Motor neuron (in vitro differentiated cells): ENCODE measurements around the gene KLHL29. TPM values are rescaled to one million over a fixed set of nuclear protein-coding genes. Genes with fewer than 3 reads are reported as not detected.

Experiments used
- ATAC-seq, 8 experiments: fragments of 200-7000 bp; cut with Tn5 transposase; replicated peaks in 6 of 8; 2 replicates each; pipeline ENCODE4 v1.8.0; 2021; ENCODE audit warnings: mild to moderate bottlenecking in 8 of 8, moderate library complexity in 8 of 8
- H3K27ac ChIP-seq, 2 donors: fragments of 250-450 bp; sonication (Bioruptor Pico); 2 replicates each; pipeline ENCODE4 v1.9.0; 2021; ENCODE audit warnings: antibody characterized with exemption in 2 of 2, mild to moderate bottlenecking in 2 of 2, moderate library complexity in 1 of 2
- H3K4me1 ChIP-seq, 2 donors: fragments of 250-450 bp; sonication (Bioruptor Pico); replicated peaks in 1 of 2; 2 replicates each; pipeline ENCODE4 v1.6.1; 2021; ENCODE audit warnings: antibody characterized with exemption in 2 of 2, mild to moderate bottlenecking in 2 of 2, moderate library complexity in 1 of 2
- H3K4me3 ChIP-seq, 5 donors: fragments of 250-450 bp; sonication (Bioruptor Pico); 2 replicates each; pipeline ENCODE4 v1.9.0; 2021; ENCODE audit warnings: antibody characterized with exemption in 5 of 5, mild to moderate bottlenecking in 5 of 5, moderate library complexity in 4 of 5
- WGBS, 10 experiments: fragments of 450-650 bp; shearing (Covaris generic); methylation state at CpG; one replicate each; pipeline ENCODE4 v1.0.0; 2022; 5-methylcytosine and 5-hydroxymethylcytosine counted together
- in situ Hi-C, 9 experiments: fragments of 400-800 bp; cut with MboI; loops; one replicate each; pipeline ENCODE4 v1.15.0; 2021; ENCODE audit warnings: low sequenced_read_pairs in 9 of 9, low pct_unique_long_range_greater_than_20kb in 2 of 9; ENCODE audit not compliant: unreplicated experiment in 9 of 9
- total RNA-seq, 8 experiments: library from RNA; unstranded; fragments of 300-600 nt; gene quantifications; 2 replicates each; pipeline versions ENCODE4 v1.2.3 to v1.2.4, GENCODE V29; 2022

The KLHL29 gene
- total RNA-seq, 8 experiments from 2014 or later, result 4.1 to 58.7 (median 5.4) TPM

- no peak for ATAC-seq
- H3K27ac ChIP-seq, result no peak overlapping the region
- WGBS, 10 experiments, result 72 to 100% (median 83%) methylated on average over 1 to 2 of the region's 2 CpGs; no CpG with 5 or more reads in 5 of the 10 experiments
- in situ Hi-C loops, result no loop called here
- H3K4me1 ChIP-seq, result peaks cover 27 to 37% of the 10 kb centered on the region in 2 donors
- no peak overlapping the region for H3K4me3 ChIP-seq
These were observed 149.8 kb downstream of the KLHL29 start for GRCh38 chr2:23534771-23535170.

- ATAC-seq, result no peak
- H3K4me3 ChIP-seq, result no peak overlapping the region
- no peak overlapping the region for H3K27ac ChIP-seq
- in situ Hi-C loops, result no loop called here
- H3K4me1 ChIP-seq, result peaks cover 23 to 29% of the 10 kb centered on the region in 2 donors
- WGBS, 10 experiments, result 57 to 92% (median 83%) methylated on average over 1 to 7 of the region's 13 CpGs; no CpG with 5 or more reads in 4 of the 10 experiments
These were observed 151.3 kb downstream of the KLHL29 start for GRCh38 chr2:23536326-23536725.

- no peak for ATAC-seq
- no peak overlapping the region for H3K4me3 ChIP-seq
- H3K4me1 ChIP-seq, result peaks cover 30 to 32% of the 10 kb centered on the region in 2 donors
- no peak overlapping the region for H3K27ac ChIP-seq
- in situ Hi-C loops, result no loop called here
- 55 to 100% (median 95%) methylated on average over 1 to 5 of the region's 5 CpGs for WGBS, 10 experiments
These were observed 153.0 kb downstream of the KLHL29 start for GRCh38 chr2:23537991-23538390.

- H3K27ac ChIP-seq, result no peak overlapping the region
- 76 to 100% (median 88%) methylated on average over 1 to 2 of the region's 2 CpGs; no CpG with 5 or more reads in 3 of the 10 experiments for WGBS, 10 experiments
- no peak overlapping the region for H3K4me3 ChIP-seq
- in situ Hi-C loops, result no loop called here
- no peak for ATAC-seq
- H3K4me1 ChIP-seq, result peaks cover 30 to 32% of the 10 kb centered on the region in 2 donors
These were observed 153.6 kb downstream of the KLHL29 start for GRCh38 chr2:23538566-23538965.

DNA sequence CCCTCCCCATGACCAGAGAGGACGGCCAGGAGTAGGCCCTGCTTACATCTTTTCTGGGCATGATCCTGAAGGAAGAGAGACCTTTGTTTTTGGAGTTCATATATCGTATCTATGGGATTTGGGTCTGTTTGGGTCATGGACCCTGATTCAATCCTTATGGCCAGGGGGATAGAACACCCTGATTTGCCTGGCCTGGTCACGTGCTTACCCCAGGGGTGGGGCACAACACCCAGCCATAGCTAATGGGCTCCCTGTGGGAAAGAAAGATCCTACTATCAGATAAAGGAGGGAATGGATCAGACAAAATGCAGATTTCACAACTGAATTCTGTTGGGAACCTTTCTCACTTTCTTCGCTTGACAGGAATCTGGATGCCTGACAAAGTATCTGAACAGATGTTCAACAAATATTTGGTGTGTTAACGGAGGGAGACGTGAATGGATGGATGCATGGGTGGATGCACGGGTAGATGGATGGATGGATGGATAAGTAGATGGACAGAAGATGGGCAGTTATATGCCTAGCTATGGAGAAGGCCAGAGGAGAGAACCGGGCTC lies 155.9 kb downstream of the KLHL29 start:
- in situ Hi-C loops, result no loop called here
- peaks cover 38 to 41% of the 10 kb centered on the region in 2 donors for H3K4me1 ChIP-seq
- WGBS, 10 experiments, result 73 to 100% (median 92%) methylated on average over 1 to 7 of the region's 8 CpGs; no CpG with 5 or more reads in 1 of the 10 experiments
- no peak overlapping the region for H3K4me3 ChIP-seq
- no peak for ATAC-seq
- H3K27ac ChIP-seq, result peak overlapping the region; percentile 61 to 64

- Histone ChIP-seq H3K27ac (peak overlapping the region; percentile 61 to 64), H3K4me1 (peaks cover 40 to 44% of the 10 kb centered on the region in 2 donors), H3K4me3 (no peak overlapping the region)
- peak; percentile 50 to 91 (median 72) for ATAC-seq
- WGBS, 10 experiments, result 12 to 89% (median 22%) methylated on average over 1 to 6 of the region's 7 CpGs; no CpG with 5 or more reads in 1 of the 10 experiments
- in situ Hi-C loops, result no loop called here
These were observed 156.7 kb downstream of the KLHL29 start for GRCh38 chr2:23541503-23542229.

DNA sequence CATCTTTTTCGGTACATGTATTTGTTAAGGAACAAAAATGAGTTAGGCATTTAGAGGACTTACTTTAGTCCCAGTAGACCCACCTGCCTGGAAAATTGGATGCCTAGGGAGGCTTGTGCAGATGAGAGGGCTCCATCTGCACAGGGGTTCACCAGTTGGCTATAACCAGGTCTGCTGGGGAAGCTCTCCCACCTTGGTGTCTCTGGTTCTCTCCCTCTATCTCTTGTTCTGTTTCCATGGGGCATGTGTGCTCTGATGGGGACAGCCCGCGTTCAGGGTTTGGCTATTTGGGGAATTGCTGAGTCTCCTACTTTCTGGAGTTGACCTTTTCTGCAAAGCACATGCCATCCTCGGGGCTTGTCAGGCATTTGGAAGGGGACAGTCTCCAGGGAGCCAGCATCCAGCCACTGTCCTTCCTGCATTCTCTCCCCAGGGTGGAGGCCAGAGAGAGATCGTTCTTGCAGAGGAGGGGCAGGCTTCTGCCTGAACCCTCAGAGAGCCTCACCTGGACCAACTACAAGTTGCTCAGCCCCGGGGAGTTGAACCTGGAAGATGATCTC lies 157.3 kb downstream of the KLHL29 start:
- Histone ChIP-seq H3K4me3 (no peak overlapping the region), H3K27ac (no peak overlapping the region), H3K4me1 (peaks cover 40 to 44% of the 10 kb centered on the region in 2 donors)
- 62 to 90% (median 79%) methylated on average over 1 to 6 of the region's 6 CpGs; no CpG with 5 or more reads in 2 of the 10 experiments for WGBS, 10 experiments
- in situ Hi-C loops, result no loop called here
- no peak for ATAC-seq

DNA sequence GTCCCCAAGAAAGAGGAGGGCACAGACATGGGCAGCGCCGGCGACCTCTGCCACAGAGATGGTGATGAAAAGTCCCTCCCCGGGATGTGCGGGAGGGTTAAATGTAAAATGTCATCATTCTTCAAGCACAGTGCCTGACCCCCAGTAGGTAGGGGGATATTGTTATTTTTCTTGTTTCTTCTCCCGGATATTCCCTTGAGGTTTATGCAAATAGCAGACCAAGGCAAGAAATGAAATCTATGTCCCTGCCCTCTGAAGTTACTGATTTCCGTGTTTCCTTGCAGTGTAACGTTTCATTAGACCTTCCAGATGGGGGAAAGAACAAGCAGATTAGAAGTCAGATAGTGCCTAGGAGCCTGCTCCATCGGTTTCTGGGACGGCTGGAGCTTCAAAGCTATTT lies 158.3 kb downstream of the KLHL29 start:
- ATAC-seq, result no peak
- H3K27ac ChIP-seq, result peak overlapping the region; percentile 83 to 87
- H3K4me3 ChIP-seq, result no peak overlapping the region
- in situ Hi-C loops, result no loop called here
- 42 to 100% (median 68%) methylated on average over 1 to 7 of the region's 10 CpGs; no CpG with 5 or more reads in 5 of the 10 experiments for WGBS, 10 experiments
- peaks cover 40 to 44% of the 10 kb centered on the region in 2 donors for H3K4me1 ChIP-seq

DNA sequence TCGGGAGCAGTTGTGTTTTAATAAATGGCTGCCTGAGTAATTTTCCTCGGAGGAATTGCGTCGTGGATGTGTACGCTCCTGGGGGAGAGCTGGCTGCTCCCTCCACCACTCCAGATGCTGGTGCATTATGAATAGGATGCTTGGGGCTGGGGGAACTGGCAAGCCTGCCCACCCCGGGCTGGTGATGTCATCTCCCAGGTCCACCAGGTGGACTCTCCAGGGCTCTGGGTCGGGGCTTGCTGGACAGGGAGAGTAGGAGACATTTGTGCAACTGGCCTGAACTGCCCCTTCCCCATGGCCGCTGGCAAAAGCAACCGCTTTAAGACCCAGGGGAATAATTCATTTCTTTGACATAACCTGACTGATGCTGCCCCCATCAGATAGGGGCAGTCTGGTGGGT lies 158.7 kb downstream of the KLHL29 start:
- Histone ChIP-seq H3K4me1 (peaks cover 44 to 48% of the 10 kb centered on the region in 2 donors), H3K4me3 (no peak overlapping the region), H3K27ac (peak overlapping the region; percentile 83 to 87)
- peak in 5 of 8 experiments; percentile 44 to 85 (median 76) for ATAC-seq
- in situ Hi-C loops, result no loop called here
- 14 to 98% (median 33%) methylated on average over 1 to 8 of the region's 9 CpGs; no CpG with 5 or more reads in 5 of the 10 experiments for WGBS, 10 experiments

- WGBS, 10 experiments, result 88 to 100% (median 94%) methylated on average over 2 to 6 of the region's 10 CpGs; no CpG with 5 or more reads in 1 of the 10 experiments
- Histone ChIP-seq H3K4me3 (no peak overlapping the region), H3K27ac (no peak overlapping the region), H3K4me1 (peaks cover 54 to 58% of the 10 kb centered on the region in 2 donors)
- no peak for ATAC-seq
- in situ Hi-C loops, result no loop called here
These were observed 159.8 kb downstream of the KLHL29 start for GRCh38 chr2:23544589-23545295.

DNA sequence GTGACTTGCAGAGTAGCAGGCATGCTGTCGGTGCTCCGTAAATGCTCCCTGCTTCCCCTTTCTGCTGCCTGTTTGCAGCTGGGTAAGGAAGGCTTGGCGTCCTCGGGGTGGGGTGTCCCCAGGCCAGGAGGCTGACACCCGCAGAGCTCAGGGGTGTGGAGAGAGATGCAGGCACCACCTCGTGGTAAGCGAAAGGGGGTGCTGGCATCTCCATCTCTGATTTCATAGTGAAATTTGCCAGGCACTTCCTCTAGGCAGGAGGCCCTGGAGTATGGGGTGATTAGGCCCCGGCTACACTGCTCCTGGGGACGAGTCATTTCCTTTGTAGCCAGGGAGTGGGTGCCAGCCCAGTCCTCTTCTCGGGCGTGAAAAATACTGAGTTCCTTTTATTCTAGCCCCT lies 160.4 kb downstream of the KLHL29 start:
- Histone ChIP-seq H3K27ac (no peak overlapping the region), H3K4me1 (peaks cover 61 to 65% of the 10 kb centered on the region in 2 donors), H3K4me3 (no peak overlapping the region)
- WGBS, 10 experiments, result 54 to 94% (median 91%) methylated on average over 3 to 5 of the region's 11 CpGs; no CpG with 5 or more reads in 6 of the 10 experiments
- in situ Hi-C loops, result no loop called here
- ATAC-seq, result no peak

GRCh38 chr2:23545811-23546210 lies 160.8 kb downstream of the KLHL29 start:
- in situ Hi-C loops, result no loop called here
- ATAC-seq, result peak in 7 of 8 experiments; percentile 5 to 44 (median 23)
- Histone ChIP-seq H3K4me1 (peaks cover 64 to 67% of the 10 kb centered on the region in 2 donors), H3K4me3 (no peak overlapping the region), H3K27ac (no peak overlapping the region)
- WGBS, 10 experiments, result 0 to 92% (median 60%) methylated on average over 1 to 2 of the region's 3 CpGs; no CpG with 5 or more reads in 5 of the 10 experiments
